Placental pericyte (primary cell): ENCODE data around the gene GP5. TPM values are rescaled to one million over a fixed set of nuclear protein-coding genes. Genes with fewer than 3 reads are reported as not detected.

ENCODE experiments used
- total RNA-seq: library from RNA; depleted of rRNA; stranded (reverse); fragments of >200 nt; gene quantifications from 2 replicates; pipeline ENCODE4 v1.2.3, GENCODE V29; 2012

Gene GP5
- under 0.01 and 0.14 TPM in 2 replicates for total RNA-seq

GRCh38 chr3:194399166-194399565 is at the start of gene GP5:
GP5 (minus strand) TSS chr3:194399266; CDS start chr3:194398282, 984 bp downstream.

GRCh38 chr3:194369522-194370279 is 29.4 kb downstream of the GP5 start, which contains the start of gene LRRC15:
LRRC15 (minus strand) TSS chr3:194369743; CDS start chr3:194361043, 8,700 bp downstream.

GRCh38 chr3:194351080-194351672 is 47.9 kb downstream of the GP5 start, which contains the start of gene CPN2:
CPN2 (minus strand) TSS chr3:194351328; CDS start chr3:194342702, 8,626 bp downstream.

Other genes starting within 250 kb of the GP5 start
- not detected in 2 replicates for gene CPN2, start 47.9 kb downstream of the GP5 start, total RNA-seq
- gene LRRC15, start 29.5 kb downstream of the GP5 start, total RNA-seq = 0.22 and 4.2 TPM in 2 replicates
- gene ATP13A3, start 87.7 kb upstream of the GP5 start, total RNA-seq = 534 and 846 TPM in 2 replicates
- 16.9 and 27.6 TPM in 2 replicates for gene TMEM44, start 234.2 kb upstream of the GP5 start, total RNA-seq